CD8-positive, alpha-beta memory T cell (primary cell): ENCODE measurements around the gene GPR158. TPM values are rescaled to one million over a fixed set of nuclear protein-coding genes. Genes with fewer than 3 reads are reported as not detected.

Experiments
- CTCF ChIA-PET: fragments of 350-600 bp; sonication (Branson Sonifier 250); formaldehyde crosslinking; loops from one replicate; lab custom pipeline; 2021; ENCODE audit warnings: antibody characterized with exemption; lab: Charles Lee
- POLR2A ChIA-PET: fragments of 350-600 bp; sonication (Branson Sonifier 250); formaldehyde crosslinking; loops from one replicate; lab custom pipeline; 2021; ENCODE audit warnings: antibody characterized with exemption; lab: Charles Lee
- DNase-seq, 5 donors: peaks; one replicate each; pipeline versions ENCODE4 v3.0.0 to v3.0.0-alpha.2; 2020 to 2022; ENCODE audit warnings: mixed read lengths in 1 of 5
- H3K27ac ChIP-seq: one replicate; pipeline ENCODE4 v1.7.0; 2013; ENCODE audit warnings: low read depth, mild to moderate bottlenecking, low read length, moderate library complexity
- H3K27me3 ChIP-seq: 2 replicates; pipeline ENCODE4 v1.7.0; 2013; ENCODE audit warnings: low read length, mild to moderate bottlenecking; ENCODE audit not compliant: insufficient read depth, poor library complexity, severe bottlenecking
- H3K36me3 ChIP-seq: 2 replicates; pipeline ENCODE4 v1.7.0; 2013; ENCODE audit warnings: mild to moderate bottlenecking, low read length, moderate library complexity; ENCODE audit not compliant: insufficient read depth
- H3K4me1 ChIP-seq: 2 replicates; pipeline ENCODE4 v1.7.0; 2013; ENCODE audit warnings: mild to moderate bottlenecking, low read length, moderate library complexity; ENCODE audit not compliant: insufficient read depth
- H3K4me3 ChIP-seq: 2 replicates; pipeline ENCODE4 v1.7.0; 2013; ENCODE audit warnings: mild to moderate bottlenecking, low read length
- H3K9me3 ChIP-seq: 2 replicates; pipeline ENCODE4 v1.7.0; 2013; ENCODE audit warnings: mild to moderate bottlenecking, low read length
- H3K27ac Mint-ChIP-seq, 8 donors: one replicate each; pipeline ENCODE4 v1.8.0; 2020 to 2021; ENCODE audit warnings: mixed read lengths in 8 of 8, mild to moderate bottlenecking in 6 of 8, inconsistent platforms in 3 of 8, moderate library complexity in 3 of 8
- H3K27me3 Mint-ChIP-seq, 2 donors: one replicate each; pipeline ENCODE4 v1.8.0; 2020 to 2021; ENCODE audit warnings: mixed read lengths in 2 of 2, mild to moderate bottlenecking in 1 of 2, moderate library complexity in 1 of 2
- H3K36me3 Mint-ChIP-seq, 3 donors: one replicate each; pipeline ENCODE4 v1.8.0; 2020 to 2021; ENCODE audit warnings: mixed read lengths in 3 of 3, inconsistent platforms in 1 of 3, mild to moderate bottlenecking in 1 of 3
- H3K4me1 Mint-ChIP-seq, 3 donors: one replicate each; pipeline ENCODE4 v1.8.0; 2020 to 2021; ENCODE audit warnings: mixed read lengths in 3 of 3, inconsistent platforms in 1 of 3, mild to moderate bottlenecking in 1 of 3
- H3K4me3 Mint-ChIP-seq, 7 donors: one replicate each; pipeline ENCODE4 v1.8.0; 2020 to 2021; ENCODE audit warnings: mixed read lengths in 7 of 7, mild to moderate bottlenecking in 6 of 7, moderate library complexity in 4 of 7, inconsistent platforms in 2 of 7
- H3K9me3 Mint-ChIP-seq, 5 donors: one replicate each; pipeline ENCODE4 v1.8.0; 2020 to 2022; ENCODE audit warnings: mixed read lengths in 5 of 5, mild to moderate bottlenecking in 3 of 5, moderate library complexity in 2 of 5, inconsistent platforms in 1 of 5
- polyA plus RNA-seq: library from polyadenylated mRNA; unstranded; fragments of 300-500 nt; fragmentation: Illumina TruSeq; gene quantifications from one replicate; pipeline ENCODE4 v1.2.3, GENCODE V29; 2021
- total RNA-seq, 2 experiments: library from RNA; stranded (reverse); gene quantifications; one replicate each; pipeline ENCODE4 v1.2.3, GENCODE V29; 2021

The GPR158 gene
- total and polyA plus RNA-seq, 3 experiments from 2014 or later = not detected

GRCh38 chr10:25210265-25210664 is 35.5 kb downstream of the GPR158 start:
- DNase-seq = no peak
- no peaks in the 10 kb centered on the region for H3K36me3 Mint-ChIP-seq
- H3K4me1 Mint-ChIP-seq = no peaks in the 10 kb centered on the region
- no peaks in the 10 kb centered on the region for H3K36me3 ChIP-seq
- no peaks in the 10 kb centered on the region for H3K27me3 ChIP-seq
- no peaks in the 10 kb centered on the region for H3K4me1 ChIP-seq
- ChIA-PET POLR2A (no interaction called here), CTCF (no interaction called here)
- H3K27ac ChIP-seq = no peak overlapping the region
- no peak overlapping the region for H3K4me3 ChIP-seq
- H3K9me3 ChIP-seq = no peaks in the 10 kb centered on the region
- peaks cover 0 to 3% (median 0%) of the 10 kb centered on the region in 5 donors for H3K9me3 Mint-ChIP-seq
- no peaks in the 10 kb centered on the region for H3K27me3 Mint-ChIP-seq
- H3K4me3 Mint-ChIP-seq = no peak overlapping the region
- no peak overlapping the region for H3K27ac Mint-ChIP-seq

- no peaks in the 10 kb centered on the region for H3K4me1 ChIP-seq
- no peaks in the 10 kb centered on the region for H3K27me3 ChIP-seq
- Mint-ChIP-seq H3K27me3 (no peaks in the 10 kb centered on the region), H3K4me3 (no peak overlapping the region), H3K27ac (no peak overlapping the region), H3K36me3 (no peaks in the 10 kb centered on the region), H3K4me1 (no peaks in the 10 kb centered on the region), H3K9me3 (no peaks in the 10 kb centered on the region)
- no peaks in the 10 kb centered on the region for H3K36me3 ChIP-seq
- DNase-seq = no peak
- H3K9me3 ChIP-seq = no peaks in the 10 kb centered on the region
- ChIA-PET POLR2A (no interaction called here), CTCF (no interaction called here)
- no peak overlapping the region for H3K4me3 ChIP-seq
- no peak overlapping the region for H3K27ac ChIP-seq
These were observed 45.4 kb downstream of the GPR158 start for GRCh38 chr10:25220156-25220555.

GRCh38 chr10:25222085-25222660 is 47.4 kb downstream of the GPR158 start:
- Histone ChIP-seq H3K4me3 (no peak overlapping the region), H3K27me3 (no peaks in the 10 kb centered on the region), H3K36me3 (no peaks in the 10 kb centered on the region), H3K4me1 (no peaks in the 10 kb centered on the region), H3K27ac (no peak overlapping the region), H3K9me3 (no peaks in the 10 kb centered on the region)
- H3K9me3 Mint-ChIP-seq = no peaks in the 10 kb centered on the region
- no peak overlapping the region for H3K27ac Mint-ChIP-seq
- no peaks in the 10 kb centered on the region for H3K4me1 Mint-ChIP-seq
- no peak overlapping the region for H3K4me3 Mint-ChIP-seq
- ChIA-PET CTCF (no interaction called here), POLR2A (no interaction called here)
- H3K27me3 Mint-ChIP-seq = no peaks in the 10 kb centered on the region
- no peaks in the 10 kb centered on the region for H3K36me3 Mint-ChIP-seq
- no peak for DNase-seq

- H3K9me3 Mint-ChIP-seq = no peaks in the 10 kb centered on the region
- no peak overlapping the region for H3K27ac Mint-ChIP-seq
- no peaks in the 10 kb centered on the region for H3K9me3 ChIP-seq
- H3K4me1 ChIP-seq = no peaks in the 10 kb centered on the region
- H3K27ac ChIP-seq = no peak overlapping the region
- no peaks in the 10 kb centered on the region for H3K36me3 ChIP-seq
- H3K4me1 Mint-ChIP-seq = no peaks in the 10 kb centered on the region
- ChIA-PET CTCF (no interaction called here), POLR2A (no interaction called here)
- DNase-seq = no peak
- H3K36me3 Mint-ChIP-seq = no peaks in the 10 kb centered on the region
- no peak overlapping the region for H3K4me3 ChIP-seq
- H3K4me3 Mint-ChIP-seq = no peak overlapping the region
- no peaks in the 10 kb centered on the region for H3K27me3 ChIP-seq
- no peaks in the 10 kb centered on the region for H3K27me3 Mint-ChIP-seq
These were observed 52.2 kb downstream of the GPR158 start for GRCh38 chr10:25226775-25227682.

- peaks cover 0 to 2% (median 0%) of the 10 kb centered on the region in 5 donors for H3K9me3 Mint-ChIP-seq
- H3K27ac Mint-ChIP-seq = no peak overlapping the region
- Histone ChIP-seq H3K9me3 (no peaks in the 10 kb centered on the region), H3K4me3 (no peak overlapping the region), H3K36me3 (no peaks in the 10 kb centered on the region), H3K27ac (no peak overlapping the region), H3K27me3 (no peaks in the 10 kb centered on the region), H3K4me1 (no peaks in the 10 kb centered on the region)
- ChIA-PET POLR2A (no interaction called here), CTCF (no interaction called here)
- no peak overlapping the region for H3K4me3 Mint-ChIP-seq
- DNase-seq = no peak
- no peaks in the 10 kb centered on the region for H3K27me3 Mint-ChIP-seq
- H3K36me3 Mint-ChIP-seq = no peaks in the 10 kb centered on the region
- H3K4me1 Mint-ChIP-seq = no peaks in the 10 kb centered on the region
These were observed 57.0 kb downstream of the GPR158 start for GRCh38 chr10:25231751-25232150.

- Mint-ChIP-seq H3K36me3 (no peaks in the 10 kb centered on the region), H3K27me3 (no peaks in the 10 kb centered on the region), H3K4me1 (no peaks in the 10 kb centered on the region), H3K27ac (no peak overlapping the region), H3K4me3 (no peak overlapping the region), H3K9me3 (peaks cover 0 to 2% (median 0%) of the 10 kb centered on the region in 5 donors)
- Histone ChIP-seq H3K36me3 (no peaks in the 10 kb centered on the region), H3K4me1 (no peaks in the 10 kb centered on the region), H3K27ac (no peak overlapping the region), H3K4me3 (no peak overlapping the region), H3K9me3 (no peaks in the 10 kb centered on the region), H3K27me3 (no peaks in the 10 kb centered on the region)
- DNase-seq = no peak
- ChIA-PET CTCF (no interaction called here), POLR2A (no interaction called here)
These were observed 57.4 kb downstream of the GPR158 start for GRCh38 chr10:25232204-25232603.

GRCh38 chr10:25245165-25245564 is 70.4 kb downstream of the GPR158 start:
- no peaks in the 10 kb centered on the region for H3K27me3 Mint-ChIP-seq
- no peaks in the 10 kb centered on the region for H3K27me3 ChIP-seq
- H3K4me3 ChIP-seq = no peak overlapping the region
- DNase-seq = no peak
- H3K9me3 ChIP-seq = no peaks in the 10 kb centered on the region
- H3K27ac Mint-ChIP-seq = no peak overlapping the region
- H3K36me3 ChIP-seq = no peaks in the 10 kb centered on the region
- POLR2A ChIA-PET = no interaction called here
- no peaks in the 10 kb centered on the region for H3K4me1 ChIP-seq
- no peak overlapping the region for H3K4me3 Mint-ChIP-seq
- no peak overlapping the region for H3K27ac ChIP-seq
- no peaks in the 10 kb centered on the region for H3K36me3 Mint-ChIP-seq
- no peaks in the 10 kb centered on the region for H3K9me3 Mint-ChIP-seq
- CTCF ChIA-PET = no interaction called here
- no peaks in the 10 kb centered on the region for H3K4me1 Mint-ChIP-seq

GRCh38 chr10:25257646-25258045 is 82.8 kb downstream of the GPR158 start:
- Histone ChIP-seq H3K4me3 (no peak overlapping the region), H3K9me3 (no peaks in the 10 kb centered on the region), H3K36me3 (no peaks in the 10 kb centered on the region), H3K27ac (no peak overlapping the region), H3K27me3 (no peaks in the 10 kb centered on the region), H3K4me1 (no peaks in the 10 kb centered on the region)
- Mint-ChIP-seq H3K4me1 (no peaks in the 10 kb centered on the region), H3K36me3 (no peaks in the 10 kb centered on the region), H3K27ac (no peak overlapping the region), H3K27me3 (no peaks in the 10 kb centered on the region), H3K4me3 (no peak overlapping the region), H3K9me3 (peaks cover 0 to 4% (median 0%) of the 10 kb centered on the region in 5 donors)
- DNase-seq = no peak
- ChIA-PET POLR2A (no interaction called here), CTCF (no interaction called here)
